Cardiac muscle cell (in vitro differentiated cells and primary cell): ENCODE data around the gene CNN2. TPM values are rescaled to one million over a fixed set of nuclear protein-coding genes. Genes with fewer than 3 reads are reported as not detected.

Experiments used
- DNase-seq, 2 donors: peaks; one replicate each; pipeline versions ENCODE4 v3.0.0 to v3.0.0-alpha.2; 2010 to 2017; ENCODE audit warnings: low read depth in 1 of 2, low spot score in 1 of 2
- H3K27ac ChIP-seq: fragments of 200-600 bp; sonication (generic); 2 replicates; pipeline ENCODE4 v1.5.1; 2016
- H3K27me3 ChIP-seq: fragments of 200-600 bp; sonication (generic); 2 replicates; pipeline ENCODE4 v1.6.0; 2016; ENCODE audit warnings: control low read depth
- H3K36me3 ChIP-seq: fragments of 200-600 bp; sonication (generic); 2 replicates; pipeline ENCODE4 v1.5.1; 2016; ENCODE audit warnings: control low read depth
- H3K4me1 ChIP-seq: fragments of 200-600 bp; sonication (generic); 2 replicates; pipeline ENCODE4 v1.8.1; 2017; ENCODE audit warnings: low read depth, mild to moderate bottlenecking, mixed run types
- H3K4me3 ChIP-seq: fragments of 200-600 bp; sonication (generic); 2 replicates; pipeline ENCODE4 v1.5.1; 2016; ENCODE audit warnings: mild to moderate bottlenecking
- H3K9me3 ChIP-seq: fragments of 200-600 bp; sonication (generic); 2 replicates; pipeline ENCODE4 v1.5.1; 2017; ENCODE audit warnings: low read depth, mild to moderate bottlenecking, control low read depth
- CTCF ChIP-seq: IDR thresholded peaks from 2 replicates; pipeline ENCODE4 v1.5.1; 2012; ENCODE audit warnings: low read depth, mild to moderate bottlenecking, low read length
- polyA plus RNA-seq: library from polyadenylated mRNA; unstranded; fragments of >200 nt; fragmentation: Nextera tagmentation; extraction: Ambion mirVana; gene quantifications from 2 replicates; pipeline ENCODE4 v1.2.1, GENCODE V29; 2016
- total RNA-seq: library from RNA; depleted of rRNA; stranded (reverse); fragments of >200 nt; gene quantifications from 2 replicates; pipeline ENCODE4 v1.2.3, GENCODE V29; 2016

CNN2 gene
- 158 TPM in 2 replicates for total RNA-seq
- polyA plus RNA-seq = 183 and 185 TPM in 2 replicates

- Histone ChIP-seq H3K9me3 (no peaks in the 10 kb centered on the region), H3K4me3 (peak within 1 kb of the TSS; percentile 99), H3K4me1 (no peaks in the 10 kb centered on the region), H3K36me3 (peaks cover 3% of the 10 kb centered on the region), H3K27ac (peak within 1 kb of the TSS; percentile 100), H3K27me3 (no peaks in the 10 kb centered on the region)
- no peak for TF ChIP-seq CTCF
- peak; percentile 91 to 95 for DNase-seq
These were observed at the start of gene CNN2 for GRCh38 chr19:1025960-1026782. TSS of gene CNN2 (plus strand) at chr19:1026608. CDS start at chr19:1026662, 54 bp downstream.

GRCh38 chr19:977058-977464 is 49.3 kb upstream of the CNN2 start:
- TF ChIP-seq CTCF = no peak
- peaks cover 8% of the 10 kb centered on the region for H3K4me1 ChIP-seq
- H3K4me3 ChIP-seq = no peak overlapping the region
- H3K36me3 ChIP-seq = peaks cover 2% of the 10 kb centered on the region
- no peaks in the 10 kb centered on the region for H3K9me3 ChIP-seq
- no peaks in the 10 kb centered on the region for H3K27me3 ChIP-seq
- DNase-seq = no peak
- H3K27ac ChIP-seq = peak overlapping the region; percentile 28

- Histone ChIP-seq H3K9me3 (no peaks in the 10 kb centered on the region), H3K27me3 (no peaks in the 10 kb centered on the region), H3K4me1 (peaks cover 8% of the 10 kb centered on the region), H3K27ac (peak overlapping the region; percentile 85), H3K4me3 (no peak overlapping the region), H3K36me3 (no peaks in the 10 kb centered on the region)
- no peak for DNase-seq
- no peak for TF ChIP-seq CTCF
These were observed 47.1 kb upstream of the CNN2 start for GRCh38 chr19:979318-979741.

GRCh38 chr19:980133-980998 is 46.0 kb upstream of the CNN2 start:
- peak; percentile 34 to 58 for DNase-seq
- TF ChIP-seq CTCF = no peak

GRCh38 chr19:982567-983170 is 43.7 kb upstream of the CNN2 start:
- peak; percentile 65 to 84 for DNase-seq
- no peak overlapping the region for H3K27ac ChIP-seq
- TF ChIP-seq CTCF = peak; percentile 62
- no peaks in the 10 kb centered on the region for H3K27me3 ChIP-seq
- peaks cover 9% of the 10 kb centered on the region for H3K36me3 ChIP-seq
- H3K9me3 ChIP-seq = no peaks in the 10 kb centered on the region
- peaks cover 8% of the 10 kb centered on the region for H3K4me1 ChIP-seq
- H3K4me3 ChIP-seq = peak overlapping the region; percentile 22

More at GRCh38 chr19:980133-980998, 46.0 kb upstream of the CNN2 start:
- H3K27ac ChIP-seq = peak overlapping the region; percentile 85
- H3K36me3 ChIP-seq = no peaks in the 10 kb centered on the region
- no peak overlapping the region for H3K4me3 ChIP-seq
- H3K9me3 ChIP-seq = no peaks in the 10 kb centered on the region
- no peaks in the 10 kb centered on the region for H3K27me3 ChIP-seq
- peaks cover 8% of the 10 kb centered on the region for H3K4me1 ChIP-seq
